Stimulated activated CD8-positive, alpha-beta memory T cell treated with anti-CD3 and anti-CD28 coated beads, Interleukin-12 subunit alpha, Interleukin-12 subunit beta, amount 100 ng/mL, for 1 hour (primary cell): ENCODE data around the gene TTC6.

Source experiments
- DNase-seq: peaks from one replicate; pipeline ENCODE4 v3.0.0-alpha.2; 2020; ENCODE audit warnings: low read depth

The TTC6 gene

DNA sequence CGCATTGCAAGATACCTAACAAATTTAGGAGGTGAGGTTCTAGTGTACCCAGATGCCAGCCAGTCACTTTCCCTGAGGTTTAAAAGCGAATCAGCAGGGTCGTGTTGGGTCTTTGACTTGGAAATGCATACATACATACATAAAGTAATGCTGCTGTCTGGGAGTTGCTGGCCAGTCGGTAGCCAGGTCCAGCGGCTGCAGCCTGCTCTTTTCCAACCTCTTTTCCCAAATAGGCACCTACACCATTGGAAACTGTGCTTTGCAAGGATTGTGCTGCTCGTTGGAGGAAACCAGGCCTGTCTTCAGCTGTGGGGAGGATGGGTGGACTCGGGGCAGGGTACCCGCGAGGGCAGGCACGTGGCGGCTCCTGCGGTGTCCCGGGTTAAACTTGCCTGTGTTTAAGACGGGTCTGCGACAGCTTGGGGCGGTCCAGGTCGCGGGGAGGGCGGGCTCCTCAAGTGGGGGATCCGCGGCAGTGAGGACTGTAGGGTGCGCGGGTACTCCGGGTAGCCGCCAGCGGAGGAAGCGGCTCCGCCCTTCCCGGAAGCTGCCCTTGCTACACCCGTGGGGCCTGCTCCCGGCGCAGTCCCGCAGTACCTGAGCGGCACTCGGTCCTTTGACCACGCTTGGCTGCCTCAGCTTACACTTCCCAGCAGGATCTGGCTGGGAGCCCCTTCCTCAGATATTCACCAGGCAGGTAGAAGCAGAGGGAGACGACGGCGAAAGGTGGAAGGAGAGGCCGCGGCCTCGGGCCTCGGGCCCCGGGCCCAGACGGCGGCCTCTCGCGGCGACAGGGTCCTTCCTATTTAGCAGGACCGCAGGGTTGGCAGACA lies 2.7 kb downstream of the TTC6 start:
- no peak for DNase-seq

DNA sequence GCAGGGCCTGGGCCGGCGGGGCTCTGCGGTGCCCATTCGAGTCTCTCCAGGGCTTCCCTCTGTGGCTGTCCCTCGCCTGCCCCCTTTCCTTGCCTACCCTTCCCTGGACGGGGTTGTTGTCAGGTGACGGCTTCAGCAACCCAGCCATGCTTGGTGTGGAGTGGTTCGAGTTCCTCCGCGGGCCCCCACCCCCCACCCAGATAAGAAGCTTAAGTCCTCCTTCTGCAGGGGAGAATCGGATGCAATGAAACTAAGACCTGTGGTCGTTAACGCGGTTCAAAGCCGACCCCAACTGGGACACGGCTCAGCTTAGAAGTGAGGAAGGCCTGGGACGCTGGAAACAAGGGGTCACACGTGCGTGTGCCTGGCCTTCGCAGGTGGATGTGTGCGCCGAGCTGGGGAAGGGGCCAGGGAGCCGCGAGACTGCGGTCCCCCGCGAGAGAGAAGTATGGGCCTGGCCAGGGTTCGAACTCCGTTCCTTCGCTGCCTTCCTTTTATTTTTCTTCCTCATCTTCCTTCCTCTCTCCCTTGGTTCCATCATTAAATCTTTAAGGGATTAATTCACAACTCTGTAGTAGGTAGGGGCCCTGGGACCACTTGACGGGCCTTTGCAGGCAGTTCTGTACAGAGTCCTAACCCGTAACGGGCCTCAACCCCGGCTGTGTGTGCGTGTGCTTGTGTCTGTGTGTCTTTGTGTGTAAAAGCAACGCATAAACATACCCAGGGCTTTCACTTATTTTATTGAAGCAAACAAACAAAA lies 3.5 kb downstream of the TTC6 start:
- DNase-seq = no peak

DNA sequence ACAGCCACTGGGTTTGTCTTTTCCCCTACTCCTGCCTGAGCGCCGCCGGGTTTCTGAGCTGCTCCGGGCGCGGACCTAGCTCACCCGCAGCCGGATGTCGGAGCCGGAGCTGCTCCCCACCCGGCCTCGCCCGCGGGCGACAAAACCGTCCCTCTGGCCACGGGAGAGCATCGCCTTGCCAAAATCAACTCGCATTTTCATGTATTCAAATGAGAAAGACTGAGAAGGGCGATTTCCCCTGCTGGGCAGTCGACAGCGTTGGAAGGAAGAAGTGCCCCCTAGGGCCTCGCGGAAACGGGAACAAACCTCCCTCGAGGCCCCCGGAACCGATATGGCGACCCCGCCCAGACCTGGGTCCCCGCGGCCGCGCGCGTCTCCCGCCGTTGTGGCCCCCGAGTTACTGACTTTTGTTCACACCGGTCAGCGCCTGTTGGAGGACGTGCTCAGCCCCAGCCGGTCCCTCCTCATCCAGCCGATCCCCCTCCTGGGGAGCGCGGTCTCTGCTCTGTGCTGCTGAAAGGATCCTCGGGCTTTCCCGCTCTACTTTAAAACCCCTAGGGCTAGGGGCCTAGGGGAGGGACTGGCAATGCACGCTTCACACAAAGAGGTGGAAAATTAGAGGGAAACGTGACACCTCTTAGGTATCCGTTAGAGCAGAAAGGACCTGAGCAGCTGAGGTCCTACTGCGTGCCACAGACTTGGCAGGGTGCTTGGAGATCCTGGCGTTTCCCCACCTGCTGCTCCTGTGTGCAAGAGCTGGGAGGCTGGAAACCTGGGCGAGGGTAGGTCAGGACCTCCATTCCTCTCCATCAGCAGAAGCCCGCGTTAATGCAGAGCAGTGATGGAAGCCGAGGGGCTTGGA lies 4.3 kb downstream of the TTC6 start:
- no peak for DNase-seq

DNA sequence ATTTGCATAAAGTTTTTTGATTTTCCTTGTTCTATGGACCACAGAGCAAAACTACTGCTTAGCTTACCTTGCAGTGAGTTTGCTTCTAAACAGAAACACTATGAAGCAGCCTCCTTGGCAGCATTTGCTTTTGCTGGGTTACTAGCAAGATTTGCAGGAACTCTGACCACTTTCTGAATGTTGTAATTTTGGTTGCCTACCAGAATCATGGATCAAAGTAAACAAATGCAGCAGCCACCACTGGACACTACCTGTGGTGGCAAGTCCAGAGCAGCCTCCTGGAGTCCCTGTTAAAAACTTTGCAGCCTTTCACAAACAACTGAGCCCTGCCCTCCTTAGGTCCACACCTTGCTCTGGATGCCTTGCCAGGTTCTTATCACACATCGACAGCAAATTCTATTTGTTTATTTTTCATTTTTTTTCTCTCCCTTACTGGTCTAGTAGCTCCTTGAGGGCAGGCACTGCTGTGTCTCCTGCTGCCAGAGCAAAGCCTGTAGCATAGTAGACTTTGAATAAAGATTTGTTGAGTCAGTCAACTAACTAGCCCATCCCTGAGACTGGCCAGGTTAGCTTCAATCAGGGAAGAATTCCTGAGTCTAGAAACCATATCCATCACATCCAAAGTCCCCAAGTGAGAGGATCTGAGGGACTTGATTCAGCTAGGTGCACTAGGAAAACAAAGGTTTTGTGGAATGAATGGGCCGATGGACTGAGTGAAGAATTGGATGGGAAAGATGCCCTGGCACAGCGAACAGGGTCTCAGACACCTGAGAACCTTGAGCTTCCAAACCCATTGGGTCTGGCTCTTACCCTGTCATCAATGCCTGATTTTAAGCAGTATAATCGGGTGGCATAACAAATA lies 5.7 kb downstream of the TTC6 start:
- no peak for DNase-seq

DNA sequence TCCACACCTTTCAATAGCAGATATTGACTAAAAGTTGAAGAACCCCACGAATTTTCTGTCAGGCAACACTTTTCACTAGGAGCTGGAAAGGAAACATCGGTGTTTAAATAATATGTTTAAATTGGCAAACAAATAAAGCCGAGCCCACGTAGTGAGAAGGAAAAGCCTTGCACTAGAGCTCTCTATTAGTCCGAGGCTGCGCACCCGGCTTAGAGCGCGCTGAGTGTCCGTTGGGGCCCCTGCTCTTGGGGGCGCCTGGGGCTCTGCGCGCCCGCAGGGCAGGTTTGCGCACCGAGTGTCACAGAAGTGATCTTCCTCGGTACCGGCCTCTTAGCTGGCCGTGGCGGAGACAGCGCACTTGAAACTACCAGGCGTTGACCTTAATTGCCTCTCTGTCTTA lies 6.4 kb downstream of the TTC6 start:
- DNase-seq = no peak

DNA sequence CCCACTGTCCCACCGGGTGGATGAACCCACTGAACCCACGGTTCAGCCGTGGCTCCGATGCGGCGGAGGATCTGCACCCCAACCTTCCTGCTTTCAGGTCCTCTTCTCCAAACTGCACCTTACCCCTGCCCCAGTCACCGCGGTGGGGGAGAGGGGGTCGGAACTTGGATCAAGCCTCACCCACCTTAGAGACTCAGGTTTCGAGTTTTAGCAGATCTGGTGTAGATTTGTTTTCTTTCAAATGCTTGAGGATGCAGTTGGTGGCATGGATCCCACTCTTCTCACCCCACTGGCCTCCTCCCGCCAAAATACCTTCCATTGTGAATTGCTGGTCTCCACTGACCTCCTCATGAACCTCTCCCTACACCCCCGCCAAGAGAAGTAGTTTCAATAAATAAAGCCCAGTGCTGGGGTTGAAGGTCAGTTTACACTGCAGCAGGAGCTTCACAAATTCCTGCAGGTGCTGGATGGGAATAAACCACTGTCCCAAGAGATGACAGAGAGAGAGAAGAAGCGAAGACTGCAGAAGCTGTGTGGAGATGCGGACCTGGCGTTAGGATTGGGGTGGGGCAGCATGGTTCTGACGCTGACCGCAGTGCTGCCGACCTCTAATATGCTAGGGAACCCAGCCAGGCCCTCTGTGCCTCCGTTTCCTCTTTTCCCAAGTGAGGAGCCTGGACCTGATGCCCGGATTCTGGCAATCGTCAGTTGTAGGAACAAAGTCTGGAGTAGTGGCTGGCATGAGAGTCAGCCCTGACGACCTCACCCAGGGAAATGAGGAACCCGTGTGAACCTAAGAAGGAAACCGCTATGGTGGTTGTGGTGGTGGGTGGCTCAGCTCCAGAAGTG lies 7.4 kb downstream of the TTC6 start:
- no peak for DNase-seq

DNA sequence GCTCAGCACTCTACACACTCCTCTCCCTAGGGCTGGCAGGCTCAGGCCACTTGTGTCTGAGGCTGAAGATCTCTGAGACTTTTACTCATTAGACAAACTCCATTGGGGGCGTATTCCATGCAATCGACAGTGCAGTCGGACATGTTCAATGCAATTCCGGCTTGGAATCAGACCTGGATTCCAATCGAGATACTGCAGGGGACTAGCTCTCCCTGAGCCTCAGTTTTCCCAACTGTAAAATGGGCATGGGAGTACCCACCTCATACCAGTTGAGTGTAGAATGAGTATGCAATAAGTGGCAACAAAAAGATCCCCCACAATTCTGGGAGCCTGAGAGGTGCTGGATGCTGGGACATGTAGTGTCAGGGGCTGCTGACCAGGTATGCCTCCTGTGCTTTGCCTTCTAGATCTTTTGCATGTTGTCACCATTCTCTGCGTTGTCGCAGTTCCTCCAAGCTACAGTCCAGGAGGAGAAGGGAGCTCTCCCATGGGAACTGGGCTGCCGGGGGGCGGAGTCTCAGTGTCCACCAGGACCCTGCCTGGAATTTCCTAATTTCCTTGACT lies 8.3 kb downstream of the TTC6 start:
- DNase-seq = no peak

DNA sequence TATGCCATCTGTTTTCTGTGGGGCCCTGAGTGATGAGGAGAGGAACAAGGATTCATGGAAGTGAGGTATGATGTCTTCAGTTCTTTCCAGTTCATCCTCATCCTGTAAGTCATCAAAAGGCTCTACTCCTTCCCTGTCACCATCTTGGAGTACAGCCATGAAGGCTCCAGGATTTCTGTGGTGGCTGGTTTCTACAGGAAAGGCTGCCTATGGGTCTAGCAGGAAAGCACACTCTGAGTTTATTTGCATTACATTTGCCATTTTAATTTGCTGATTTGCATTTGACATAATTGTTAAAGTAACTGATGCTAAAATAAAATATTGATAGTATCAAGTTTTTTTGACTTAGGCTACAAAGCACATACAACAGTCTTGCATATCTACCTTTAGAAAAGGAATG lies 11.2 kb downstream of the TTC6 start:
- no peak for DNase-seq

DNA sequence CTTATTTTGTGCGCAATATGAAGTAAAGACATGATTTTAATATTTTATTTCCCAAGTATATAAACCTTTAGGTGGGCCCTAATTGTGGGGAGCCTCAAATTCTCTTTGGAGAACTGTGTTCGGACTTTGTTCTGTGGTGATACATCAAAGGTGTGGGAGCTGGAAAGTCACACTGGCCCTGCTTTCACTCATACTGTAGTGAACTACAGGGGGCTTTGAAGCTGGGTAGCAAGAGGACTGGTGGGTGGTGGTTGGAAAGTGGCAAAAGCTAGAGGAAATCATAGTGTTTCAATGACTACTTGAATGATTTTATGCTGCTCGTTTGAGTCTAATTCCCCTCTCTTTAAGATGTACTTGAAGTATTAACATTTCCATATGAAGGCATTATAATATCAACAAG lies 13.2 kb downstream of the TTC6 start:
- DNase-seq = no peak

DNA sequence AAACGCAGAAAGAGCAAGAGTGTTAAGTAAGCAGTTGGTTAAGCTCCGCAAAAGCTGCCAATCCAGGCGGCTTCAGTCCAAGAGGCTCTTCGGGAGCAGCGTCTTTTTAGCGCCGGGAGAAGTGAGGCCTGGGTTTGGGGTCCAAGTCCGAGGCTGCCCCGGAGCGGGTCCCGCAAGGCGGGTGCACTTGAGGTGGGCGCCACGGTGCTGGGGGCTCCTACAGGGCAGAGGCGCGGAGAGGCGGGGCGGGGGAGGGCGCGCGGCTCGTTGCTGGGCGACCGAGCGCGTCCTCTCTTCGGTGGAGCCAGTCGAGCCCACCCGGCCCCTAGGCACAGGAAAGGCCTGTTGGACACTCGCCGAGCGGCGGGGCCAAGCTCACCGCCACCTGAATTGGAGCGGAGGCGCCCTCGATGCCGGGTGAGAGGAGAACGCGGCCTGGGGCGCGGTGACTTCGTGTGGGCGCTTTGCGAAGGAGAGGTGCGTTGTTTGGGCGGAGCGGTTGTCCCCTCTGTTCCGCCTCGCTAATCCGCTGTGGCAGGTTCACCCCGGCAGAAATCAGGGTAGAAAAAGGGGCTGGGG lies 15.6 kb downstream of the TTC6 start:
- DNase-seq = no peak

DNA sequence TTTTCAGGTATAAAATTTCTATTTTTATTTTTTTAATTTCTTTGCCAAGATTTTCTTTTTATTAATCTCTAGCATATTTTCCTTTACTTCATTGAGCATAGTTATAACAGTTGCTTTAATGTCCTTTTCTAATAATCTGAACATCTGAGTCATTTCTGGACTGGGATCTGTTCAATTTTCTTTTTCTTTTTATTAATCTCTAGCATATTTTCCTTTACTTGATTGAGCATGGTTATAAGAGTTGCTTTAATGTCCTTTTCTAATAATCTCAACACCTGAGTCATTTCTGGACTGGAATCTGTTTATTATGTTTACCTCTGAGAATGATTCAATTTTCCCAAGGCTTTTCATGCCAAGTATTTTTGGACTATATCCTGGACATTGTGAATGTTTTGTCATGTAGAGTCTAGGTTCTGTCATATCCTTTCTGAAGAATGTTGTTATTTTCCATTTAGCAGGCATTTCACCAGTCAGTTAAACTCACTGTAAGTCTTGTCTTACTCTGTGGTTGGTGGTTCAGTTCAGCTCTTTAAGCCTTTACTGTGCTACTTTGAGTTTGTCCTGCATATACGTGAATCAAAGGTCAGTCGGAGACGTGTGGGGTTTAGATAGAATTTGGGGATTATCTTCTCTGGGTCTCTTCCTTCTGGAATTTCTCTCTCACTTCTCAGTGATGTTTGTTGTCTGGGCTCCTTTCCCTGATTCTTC lies 20.3 kb downstream of the TTC6 start:
- DNase-seq = no peak

DNA sequence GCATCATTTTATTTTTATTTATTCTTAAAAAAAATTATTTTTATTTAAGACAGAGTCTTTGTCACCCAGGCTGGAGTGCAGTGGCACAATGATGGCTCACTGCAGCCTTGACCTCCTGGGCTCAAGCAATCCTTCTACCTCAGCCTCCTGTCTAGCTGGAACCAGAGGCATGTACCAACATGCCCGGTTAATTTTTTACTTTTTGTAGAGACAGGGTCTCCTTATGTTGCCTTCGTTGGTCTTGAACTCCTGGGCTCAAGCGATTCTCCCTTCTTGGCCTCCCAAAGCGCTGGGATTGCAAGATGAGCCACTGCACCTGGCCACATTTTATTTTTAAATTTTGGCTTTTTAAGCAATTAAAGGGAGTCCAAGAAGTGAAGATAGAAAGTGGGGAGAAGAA lies 21.4 kb downstream of the TTC6 start:
- no peak for DNase-seq

DNA sequence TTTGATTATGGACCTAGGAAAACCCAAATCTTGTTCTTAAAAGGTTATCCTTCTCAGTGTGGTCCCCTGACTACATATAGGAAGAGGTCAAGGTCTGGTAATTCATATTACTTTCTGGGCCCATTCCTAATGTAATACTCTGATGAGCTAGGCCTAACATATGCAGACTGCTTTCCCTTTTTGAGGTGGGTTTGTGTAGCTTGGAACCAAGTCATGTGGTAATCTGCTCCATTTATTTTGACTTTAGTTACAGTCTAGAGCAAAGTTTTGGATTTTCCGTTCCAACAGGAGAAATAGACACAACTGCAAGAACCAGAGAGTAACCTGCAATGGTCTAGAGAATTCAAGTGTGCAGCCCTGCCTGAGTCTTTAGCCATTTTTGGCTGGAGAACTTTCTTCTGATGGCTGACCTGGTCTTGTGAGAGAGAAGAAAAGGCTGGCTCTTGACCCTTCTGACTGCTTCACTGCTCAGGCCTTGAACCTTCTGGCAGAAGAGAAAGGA lies 22.5 kb downstream of the TTC6 start:
- no peak for DNase-seq

DNA sequence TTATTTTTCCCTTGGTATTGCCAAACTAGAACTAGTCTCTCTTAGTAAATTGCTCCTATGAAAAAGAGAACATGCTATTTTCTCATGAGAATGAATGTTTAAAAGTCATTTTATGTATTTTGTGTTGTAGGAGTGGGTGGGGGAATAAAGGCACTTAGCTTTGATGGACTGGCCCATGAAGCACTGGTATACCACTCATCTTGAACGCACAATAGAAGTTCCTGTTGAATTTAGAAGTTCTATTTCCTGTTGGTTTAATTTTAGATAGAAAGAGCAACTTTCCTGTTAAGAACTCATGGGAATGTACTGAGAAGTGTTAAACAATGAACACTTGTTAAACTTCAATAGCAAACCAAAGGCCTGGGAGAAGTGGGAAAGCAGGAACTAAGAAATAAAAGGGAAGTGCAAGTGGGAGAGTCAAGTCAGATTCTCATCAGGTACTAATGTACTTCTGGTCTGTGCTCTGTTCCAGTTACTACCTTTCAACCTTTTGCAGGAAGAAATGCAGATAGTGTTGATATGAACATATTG lies 23.1 kb downstream of the TTC6 start:
- DNase-seq = no peak

DNA sequence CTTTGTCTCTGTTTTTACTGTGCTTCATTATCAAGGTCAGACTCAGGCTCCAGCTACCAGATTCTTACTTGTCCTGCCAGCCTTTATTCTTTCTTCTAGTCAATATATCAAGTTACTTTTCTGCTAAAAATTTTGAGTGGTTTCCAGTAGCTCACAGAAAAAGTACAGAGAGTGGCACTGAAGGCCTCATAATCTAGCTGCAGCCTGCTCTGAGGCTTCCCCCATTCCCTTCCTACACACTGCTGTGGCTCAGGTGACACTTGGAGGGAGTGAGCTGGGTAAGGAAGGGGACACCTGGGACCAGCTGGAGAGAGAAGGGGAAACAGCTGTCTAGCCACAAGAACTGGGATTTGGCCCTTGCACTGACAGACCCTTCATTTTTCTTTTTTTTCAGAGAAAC lies 25.4 kb downstream of the TTC6 start:
- DNase-seq = no peak

DNA sequence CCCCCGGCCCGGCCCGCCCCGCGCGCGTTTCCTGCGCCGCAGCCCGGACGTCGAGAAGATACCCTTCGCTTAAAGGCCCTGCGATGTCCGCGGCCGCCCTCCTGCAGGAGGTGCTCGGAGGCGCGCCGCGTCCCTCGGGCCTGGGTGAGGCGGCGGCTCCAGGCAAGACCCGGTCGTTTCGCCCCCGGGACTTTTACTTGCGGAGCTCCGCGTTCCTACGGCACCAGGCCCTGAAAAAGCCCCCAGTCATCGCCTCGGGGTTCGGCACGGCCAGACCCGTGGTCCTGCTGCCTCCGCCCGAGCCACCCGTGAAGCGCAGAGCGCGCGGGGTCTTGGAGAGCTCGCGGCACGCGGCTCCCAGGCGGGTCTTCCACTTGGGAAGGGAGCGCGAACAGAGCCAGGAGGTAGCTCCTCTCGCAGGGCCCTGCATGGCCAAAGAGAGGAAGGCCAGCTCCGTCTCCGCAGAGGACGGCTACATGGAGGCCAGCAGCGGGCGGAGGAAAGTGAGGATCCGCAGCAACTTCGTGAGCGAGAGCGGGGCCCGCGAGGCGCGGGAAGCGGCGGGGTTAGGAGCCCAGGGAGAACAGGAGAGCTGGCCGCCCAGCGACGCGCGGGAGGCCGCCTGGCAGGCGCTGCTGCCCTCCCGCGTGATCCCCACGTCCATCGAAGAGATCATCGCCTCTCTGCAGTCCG lies 26.9 kb downstream of the TTC6 start:
- no peak for DNase-seq

DNA sequence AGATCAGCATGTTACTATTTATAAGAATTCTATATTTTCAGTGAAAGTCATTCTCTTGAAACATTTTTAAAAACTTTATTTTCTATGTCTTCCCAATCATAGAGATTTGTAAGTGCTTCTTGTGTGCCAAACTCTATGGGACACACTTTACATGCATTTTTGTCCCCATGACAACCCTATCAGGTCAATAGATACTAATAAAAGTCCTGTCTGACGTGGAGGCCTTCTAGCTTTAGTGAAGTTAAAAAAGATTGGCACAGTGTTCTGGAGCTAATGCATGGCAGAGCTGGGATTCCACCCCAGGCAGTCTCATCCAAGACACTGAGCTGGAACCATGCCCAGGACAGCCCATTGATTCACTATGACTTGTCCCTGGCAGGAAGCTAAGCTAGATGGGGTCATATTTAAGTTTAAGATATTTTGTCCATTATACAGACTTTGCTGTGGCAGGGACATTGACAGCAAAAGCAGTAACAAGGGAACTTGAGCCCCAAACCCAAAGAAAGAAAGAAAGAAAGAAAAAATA lies 28.1 kb downstream of the TTC6 start:
- no peak for DNase-seq

DNA sequence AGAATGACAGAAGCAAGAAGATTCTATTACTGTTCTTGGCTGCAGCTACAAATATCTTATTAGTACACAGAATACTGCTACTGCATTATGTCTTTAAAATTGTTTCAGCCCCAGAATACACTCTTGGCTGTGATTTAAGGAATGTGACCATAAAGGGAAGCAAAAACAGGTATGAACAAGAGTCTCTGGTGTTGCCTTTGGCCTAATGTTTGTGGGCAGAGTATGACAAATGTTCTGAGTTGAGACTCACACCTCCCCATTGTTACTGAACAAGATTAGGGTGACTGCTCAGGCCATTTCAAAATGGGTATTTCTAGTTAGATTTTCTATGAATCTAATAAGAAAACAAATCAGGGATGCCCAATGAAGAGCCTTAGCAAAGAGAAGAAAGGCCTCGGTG lies 28.5 kb downstream of the TTC6 start:
- no peak for DNase-seq
